Smooth muscle cell of the umbilical artery (primary cell): ENCODE results near the gene ZNF474. TPM values are rescaled to one million over a fixed set of nuclear protein-coding genes. Genes with fewer than 3 reads are reported as not detected.

Source experiments
- total RNA-seq: library from RNA; depleted of rRNA; stranded (reverse); fragments of >200 nt; gene quantifications from 2 replicates; pipeline ENCODE4 v1.2.3, GENCODE V29; 2014

The ZNF474 gene
- 0.37 and 1.2 TPM in 2 replicates for total RNA-seq

GRCh38 chr5:122129306-122129705 is at the start of gene ZNF474:
Gene ZNF474 (plus strand): TSS chr5:122129546. CDS start chr5:122151991, 22,445 bp downstream.

Other genes starting within 250 kb of the ZNF474 start
- gene SRFBP1, start 167.6 kb upstream of the ZNF474 start, total RNA-seq: 22.3 and 25.7 TPM in 2 replicates
- gene LOX, start 51.3 kb upstream of the ZNF474 start, total RNA-seq: 782 and 874 TPM in 2 replicates
- 2.2 and 13.1 TPM in 2 replicates for gene SNCAIP, start 182.7 kb downstream of the ZNF474 start, total RNA-seq